Neural cell (in vitro differentiated cells): ENCODE results near the gene GRAMD2A. TPM values are rescaled to one million over a fixed set of nuclear protein-coding genes. Genes with fewer than 3 reads are reported as not detected.

Experiments used
- polyA plus RNA-seq: library from polyadenylated mRNA; depleted of rRNA; stranded (reverse); fragments of >200 nt; gene quantifications from 2 replicates; pipeline ENCODE4 v1.2.3, GENCODE V29; 2014

The GRAMD2A gene
- polyA plus RNA-seq, 1 donor from 2014 or later = 1.9 TPM

Other genes starting within 250 kb of the GRAMD2A start
- gene MYO9A, start 79.6 kb downstream of the GRAMD2A start, polyA plus RNA-seq = 20.7 and 22.7 TPM in 2 replicates
- gene SENP8, start 79.4 kb downstream of the GRAMD2A start, polyA plus RNA-seq = 3.2 and 7.4 TPM in 2 replicates
- 361 and 383 TPM in 2 replicates for gene PKM, start 33.4 kb upstream of the GRAMD2A start, polyA plus RNA-seq
- 200 and 218 TPM in 2 replicates for gene PARP6, start 74.8 kb upstream of the GRAMD2A start, polyA plus RNA-seq
- gene CELF6, start 122.4 kb upstream of the GRAMD2A start, polyA plus RNA-seq = 68.6 and 90.1 TPM in 2 replicates
- 105 TPM in 2 replicates for gene HEXA, start 178.2 kb upstream of the GRAMD2A start, polyA plus RNA-seq
- gene TMEM202, start 200.5 kb upstream of the GRAMD2A start, polyA plus RNA-seq = not detected in 2 replicates